ENCODE data around the gene SERGEF. TPM values are rescaled to one million over a fixed set of nuclear protein-coding genes. Genes with fewer than 3 reads are reported as not detected.

SERGEF gene
- total RNA-seq, 2 donors from 2014 or later: 26.7 to 42.1 TPM

DNA sequence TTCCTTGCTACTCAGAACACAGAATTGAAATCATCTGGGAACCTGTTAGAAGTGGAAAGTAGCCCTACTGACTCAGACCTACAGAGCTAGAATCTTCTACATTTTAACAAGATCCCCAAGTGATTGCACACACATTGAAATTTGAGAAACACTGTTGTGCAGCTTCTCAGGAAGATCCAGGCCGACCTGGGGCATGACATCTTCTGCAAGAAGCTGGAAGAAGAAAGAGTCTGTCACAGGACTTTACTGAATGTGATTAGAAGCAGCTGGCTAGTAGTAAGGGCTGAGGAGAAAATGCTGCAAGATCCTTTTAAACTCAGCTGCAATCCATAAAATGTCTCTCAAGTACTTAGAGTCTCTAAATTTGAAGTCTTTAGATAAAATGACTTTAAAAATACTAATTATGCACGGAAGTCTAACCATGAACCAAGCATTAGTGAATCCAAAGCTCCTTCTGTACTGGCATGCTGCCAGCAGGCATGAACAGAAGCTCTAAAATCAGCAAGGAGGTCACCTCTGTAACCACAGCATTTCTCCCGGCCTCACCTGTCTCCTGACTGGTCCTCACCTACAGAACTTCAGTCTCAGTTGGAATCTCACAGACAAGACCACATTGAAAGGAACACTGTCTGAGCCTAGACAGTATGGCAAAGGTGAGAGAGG, 85.0 kb downstream of the SERGEF start:
- H3K27ac ChIP-seq (ENCODE audit: low read depth, low read length): no peak overlapping the region
- WGBS, 2 experiments (ENCODE audit: insufficient coverage in 1 of 2, insufficient read length in 1 of 2): 78 to 87% methylated on average over 2 to 3 of the region's 3 CpGs
- Mint-ChIP-seq H3K27me3 (ENCODE audit: insufficient read depth) (no peaks in the 10 kb centered on the region), H3K4me1 (peaks cover 12% of the 10 kb centered on the region), H3K4me3 (no peak overlapping the region), H3K27ac (no peak overlapping the region), H3K36me3 (ENCODE audit: low read depth) (no peaks in the 10 kb centered on the region), H3K9me3 (no peaks in the 10 kb centered on the region)
- no peak overlapping the region for H3K4me3 ChIP-seq (ENCODE audit: low read length)
- H3K4me1 ChIP-seq (ENCODE audit: control insufficient read depth, insufficient read depth, low read length): no peaks in the 10 kb centered on the region
- TF ChIP-seq, protein P1, sequence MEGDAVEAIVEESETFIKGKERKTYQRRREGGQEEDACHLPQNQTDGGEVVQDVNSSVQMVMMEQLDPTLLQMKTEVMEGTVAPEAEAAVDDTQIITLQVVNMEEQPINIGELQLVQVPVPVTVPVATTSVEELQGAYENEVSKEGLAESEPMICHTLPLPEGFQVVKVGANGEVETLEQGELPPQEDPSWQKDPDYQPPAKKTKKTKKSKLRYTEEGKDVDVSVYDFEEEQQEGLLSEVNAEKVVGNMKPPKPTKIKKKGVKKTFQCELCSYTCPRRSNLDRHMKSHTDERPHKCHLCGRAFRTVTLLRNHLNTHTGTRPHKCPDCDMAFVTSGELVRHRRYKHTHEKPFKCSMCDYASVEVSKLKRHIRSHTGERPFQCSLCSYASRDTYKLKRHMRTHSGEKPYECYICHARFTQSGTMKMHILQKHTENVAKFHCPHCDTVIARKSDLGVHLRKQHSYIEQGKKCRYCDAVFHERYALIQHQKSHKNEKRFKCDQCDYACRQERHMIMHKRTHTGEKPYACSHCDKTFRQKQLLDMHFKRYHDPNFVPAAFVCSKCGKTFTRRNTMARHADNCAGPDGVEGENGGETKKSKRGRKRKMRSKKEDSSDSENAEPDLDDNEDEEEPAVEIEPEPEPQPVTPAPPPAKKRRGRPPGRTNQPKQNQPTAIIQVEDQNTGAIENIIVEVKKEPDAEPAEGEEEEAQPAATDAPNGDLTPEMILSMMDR (conservative IDR thresholded peaks at IDR 0.05): no peak
- no peaks in the 10 kb centered on the region for H3K36me3 ChIP-seq (ENCODE audit: control insufficient read depth, insufficient read depth, low read length)
- DNase-seq: no peak
- H3K27me3 ChIP-seq (ENCODE audit: control insufficient read depth, insufficient read depth, low read length, poor library complexity, severe bottlenecking): no peaks in the 10 kb centered on the region
- H3K9me3 ChIP-seq (ENCODE audit: control insufficient read depth, low read length): no peaks in the 10 kb centered on the region
- H3K9ac ChIP-seq (ENCODE audit: extremely low read depth, low read length, poor library complexity, severe bottlenecking): no peak overlapping the region

GRCh38 chr11:17927041-17927440, 85.8 kb downstream of the SERGEF start:
- Histone ChIP-seq H3K27me3 (ENCODE audit: control insufficient read depth, insufficient read depth, low read length, poor library complexity, severe bottlenecking) (no peaks in the 10 kb centered on the region), H3K4me1 (ENCODE audit: control insufficient read depth, insufficient read depth, low read length) (no peaks in the 10 kb centered on the region), H3K27ac (ENCODE audit: low read depth, low read length) (no peak overlapping the region), H3K9me3 (ENCODE audit: control insufficient read depth, low read length) (no peaks in the 10 kb centered on the region), H3K4me3 (ENCODE audit: low read length) (no peak overlapping the region), H3K9ac (ENCODE audit: extremely low read depth, low read length, poor library complexity, severe bottlenecking) (no peak overlapping the region), H3K36me3 (ENCODE audit: control insufficient read depth, insufficient read depth, low read length) (no peaks in the 10 kb centered on the region)
- TF ChIP-seq, protein P1 (conservative IDR thresholded peaks at IDR 0.05): no peak
- Mint-ChIP-seq H3K27ac (no peak overlapping the region), H3K9me3 (no peaks in the 10 kb centered on the region), H3K27me3 (ENCODE audit: insufficient read depth) (no peaks in the 10 kb centered on the region), H3K4me1 (peaks cover 12% of the 10 kb centered on the region), H3K4me3 (no peak overlapping the region), H3K36me3 (ENCODE audit: low read depth) (no peaks in the 10 kb centered on the region)
- 93 to 96% methylated on average over 3 of the region's 3 CpGs for WGBS, 2 experiments (ENCODE audit: insufficient coverage in 1 of 2, insufficient read length in 1 of 2)
- no peak for DNase-seq

DNA sequence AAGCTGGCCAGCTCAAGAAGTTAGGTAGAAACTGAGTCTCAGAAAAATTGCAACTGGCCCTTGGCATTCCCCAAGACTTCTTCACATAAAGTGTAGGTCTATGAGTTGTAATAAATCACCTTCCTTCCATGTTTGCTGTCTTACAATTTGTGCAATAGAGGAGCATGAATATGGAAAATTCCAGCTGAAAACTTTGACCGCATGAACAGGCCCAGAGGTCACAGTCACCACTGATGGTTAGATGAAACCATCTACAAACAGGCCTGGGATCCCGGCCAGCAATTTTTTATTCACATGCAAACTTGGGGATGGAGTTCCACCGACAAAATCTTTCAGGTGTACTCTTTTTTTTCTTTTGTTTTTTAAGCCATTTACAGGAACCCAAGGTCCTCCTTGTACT, 88.1 kb downstream of the SERGEF start:
- no peak overlapping the region for H3K4me3 Mint-ChIP-seq
- WGBS, 2 experiments (ENCODE audit: insufficient coverage in 1 of 2, insufficient read length in 1 of 2): 89 to 100% methylated on average over 1 to 3 of the region's 3 CpGs
- peaks cover 12% of the 10 kb centered on the region for H3K4me1 Mint-ChIP-seq
- H3K36me3 ChIP-seq (ENCODE audit: control insufficient read depth, insufficient read depth, low read length): no peaks in the 10 kb centered on the region
- no peaks in the 10 kb centered on the region for H3K9me3 ChIP-seq (ENCODE audit: control insufficient read depth, low read length)
- H3K27me3 Mint-ChIP-seq (ENCODE audit: insufficient read depth): no peaks in the 10 kb centered on the region
- no peaks in the 10 kb centered on the region for H3K36me3 Mint-ChIP-seq (ENCODE audit: low read depth)
- H3K27ac ChIP-seq (ENCODE audit: low read depth, low read length): no peak overlapping the region
- no peak for DNase-seq
- no peaks in the 10 kb centered on the region for H3K4me1 ChIP-seq (ENCODE audit: control insufficient read depth, insufficient read depth, low read length)
- TF ChIP-seq, protein P1 (conservative IDR thresholded peaks at IDR 0.05): no peak
- H3K9me3 Mint-ChIP-seq: no peaks in the 10 kb centered on the region
- H3K27ac Mint-ChIP-seq: no peak overlapping the region
- no peak overlapping the region for H3K4me3 ChIP-seq (ENCODE audit: low read length)
- no peaks in the 10 kb centered on the region for H3K27me3 ChIP-seq (ENCODE audit: control insufficient read depth, insufficient read depth, low read length, poor library complexity, severe bottlenecking)
- H3K9ac ChIP-seq (ENCODE audit: extremely low read depth, low read length, poor library complexity, severe bottlenecking): no peak overlapping the region
